ENCODE measurements around the gene CD207.

DNA sequence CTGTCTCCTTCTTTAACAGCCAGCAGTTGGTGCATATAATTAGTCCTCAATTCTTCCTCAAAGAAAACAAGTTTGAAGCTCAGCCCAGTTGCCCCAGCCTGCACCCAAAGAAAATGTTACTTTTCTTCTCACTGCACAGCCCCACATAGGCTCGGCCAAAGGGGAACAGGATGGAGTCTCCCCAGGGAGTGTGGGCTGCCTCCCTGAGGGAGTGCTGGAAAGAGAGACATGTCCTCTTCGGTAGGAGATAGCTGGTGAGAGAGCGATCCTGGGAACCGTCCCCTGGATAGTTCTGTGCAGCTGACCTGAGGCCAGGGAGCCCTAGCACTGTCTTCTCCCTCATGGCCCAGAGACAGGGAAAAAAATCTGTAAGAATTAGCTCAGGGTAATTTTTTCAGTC lies 37.9 kb upstream of the CD207 start:
- TF ChIP-seq, protein P1, sequence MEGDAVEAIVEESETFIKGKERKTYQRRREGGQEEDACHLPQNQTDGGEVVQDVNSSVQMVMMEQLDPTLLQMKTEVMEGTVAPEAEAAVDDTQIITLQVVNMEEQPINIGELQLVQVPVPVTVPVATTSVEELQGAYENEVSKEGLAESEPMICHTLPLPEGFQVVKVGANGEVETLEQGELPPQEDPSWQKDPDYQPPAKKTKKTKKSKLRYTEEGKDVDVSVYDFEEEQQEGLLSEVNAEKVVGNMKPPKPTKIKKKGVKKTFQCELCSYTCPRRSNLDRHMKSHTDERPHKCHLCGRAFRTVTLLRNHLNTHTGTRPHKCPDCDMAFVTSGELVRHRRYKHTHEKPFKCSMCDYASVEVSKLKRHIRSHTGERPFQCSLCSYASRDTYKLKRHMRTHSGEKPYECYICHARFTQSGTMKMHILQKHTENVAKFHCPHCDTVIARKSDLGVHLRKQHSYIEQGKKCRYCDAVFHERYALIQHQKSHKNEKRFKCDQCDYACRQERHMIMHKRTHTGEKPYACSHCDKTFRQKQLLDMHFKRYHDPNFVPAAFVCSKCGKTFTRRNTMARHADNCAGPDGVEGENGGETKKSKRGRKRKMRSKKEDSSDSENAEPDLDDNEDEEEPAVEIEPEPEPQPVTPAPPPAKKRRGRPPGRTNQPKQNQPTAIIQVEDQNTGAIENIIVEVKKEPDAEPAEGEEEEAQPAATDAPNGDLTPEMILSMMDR (IDR thresholded peaks at IDR 0.05 in 4 of 5, conservative IDR thresholded peaks at IDR 0.05 in 1 of 5): no peak
- no peak for TF ChIP-seq POLR2A (IDR thresholded peaks at IDR 0.05)

Data from gastrocnemius medialis (tissue), 4 donors.